Measurements from ENCODE around the gene HBM.

GRCh38 chr16:159136-159849, 6.5 kb upstream of the HBM start:
- TF ChIP-seq, protein P1, sequence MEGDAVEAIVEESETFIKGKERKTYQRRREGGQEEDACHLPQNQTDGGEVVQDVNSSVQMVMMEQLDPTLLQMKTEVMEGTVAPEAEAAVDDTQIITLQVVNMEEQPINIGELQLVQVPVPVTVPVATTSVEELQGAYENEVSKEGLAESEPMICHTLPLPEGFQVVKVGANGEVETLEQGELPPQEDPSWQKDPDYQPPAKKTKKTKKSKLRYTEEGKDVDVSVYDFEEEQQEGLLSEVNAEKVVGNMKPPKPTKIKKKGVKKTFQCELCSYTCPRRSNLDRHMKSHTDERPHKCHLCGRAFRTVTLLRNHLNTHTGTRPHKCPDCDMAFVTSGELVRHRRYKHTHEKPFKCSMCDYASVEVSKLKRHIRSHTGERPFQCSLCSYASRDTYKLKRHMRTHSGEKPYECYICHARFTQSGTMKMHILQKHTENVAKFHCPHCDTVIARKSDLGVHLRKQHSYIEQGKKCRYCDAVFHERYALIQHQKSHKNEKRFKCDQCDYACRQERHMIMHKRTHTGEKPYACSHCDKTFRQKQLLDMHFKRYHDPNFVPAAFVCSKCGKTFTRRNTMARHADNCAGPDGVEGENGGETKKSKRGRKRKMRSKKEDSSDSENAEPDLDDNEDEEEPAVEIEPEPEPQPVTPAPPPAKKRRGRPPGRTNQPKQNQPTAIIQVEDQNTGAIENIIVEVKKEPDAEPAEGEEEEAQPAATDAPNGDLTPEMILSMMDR (IDR thresholded peaks at IDR 0.05; ENCODE audit: insufficient read depth, low read length, poor library complexity, severe bottlenecking) = no peak
- TF ChIP-seq EZH2phosphoT487 (conservative IDR thresholded peaks at IDR 0.05; ENCODE audit: low read length) = no peak
